Uterus (tissue), 4 donors: Measurements from ENCODE around the gene TRPV3. TPM values are rescaled to one million over a fixed set of nuclear protein-coding genes. Genes with fewer than 3 reads are reported as not detected.
"Not testable (repeated sequence)": the region's sequence is repeated elsewhere in the genome, so short reads cannot be mapped to it uniquely, and the experiment has no call there.

ENCODE experiments used
- DNase-seq, 2 donors: peaks; one replicate each; pipeline ENCODE4 v3.0.0-alpha.2; 2019 to 2020
- H3K27ac ChIP-seq, 2 donors: fragments of 200-600 bp; sonication (generic); 1 replicate in 1 of 2; 2 replicates in 1 of 2; pipeline ENCODE4 v1.5.1; 2016 to 2018
- H3K27me3 ChIP-seq, 2 donors: fragments of 200-600 bp; sonication (generic); one replicate each; pipeline ENCODE4 v1.5.1; 2018 to 2019; ENCODE audit warnings: control low read depth in 1 of 2
- H3K36me3 ChIP-seq, 2 donors: fragments of 200-600 bp; sonication (generic); one replicate each; pipeline ENCODE4 v1.5.1; 2019; ENCODE audit warnings: control low read depth in 1 of 2
- H3K4me1 ChIP-seq, 2 donors: fragments of 200-600 bp; sonication (generic); one replicate each; pipeline ENCODE4 v1.5.1; 2018 to 2019; ENCODE audit warnings: control low read depth in 1 of 2
- H3K4me3 ChIP-seq, 2 donors: fragments of 200-600 bp; sonication (generic); 1 replicate in 1 of 2; 2 replicates in 1 of 2; pipeline ENCODE4 v1.5.1; 2018 to 2019; ENCODE audit warnings: mild to moderate bottlenecking in 1 of 2
- H3K9me3 ChIP-seq, 2 donors: fragments of 200-600 bp; sonication (generic); one replicate each; pipeline ENCODE4 v1.5.1; 2019; ENCODE audit warnings: control low read depth in 1 of 2
- POLR2A ChIP-seq, 2 donors: fragments of 450-650 bp; IDR thresholded peaks; one replicate each; pipeline ENCODE4 v1.6.1; 2016; ENCODE audit warnings: antibody characterized with exemption in 2 of 2, mild to moderate bottlenecking in 1 of 2, moderate library complexity in 1 of 2
- intact Hi-C: fragments of 100-400 bp; cut with DNase I; formaldehyde crosslinking; loops from one replicate; pipeline ENCODE4 v1.15.1; 2023; ENCODE audit warnings: low total_unique reads
- total RNA-seq, 4 donors: library from RNA; depleted of rRNA in 3 of 4; stranded (reverse); fragments of >200 nt in 3 of 4; gene quantifications; one replicate each; pipeline versions ENCODE4 v1.1.0 to v1.2.4, GENCODE V29; 2014 to 2023
- TF ChIP-seq, protein P1 (sequence below), 4 experiments: fragments of 200-600 bp in 2 of 4; fragments of 450-650 bp in 2 of 4; sonication (generic) in 2 of 4; IDR thresholded peaks; one replicate each; pipeline ENCODE4 v1.5.1; 2016 to 2019; ENCODE audit warnings: antibody characterized with exemption in 4 of 4, mild to moderate bottlenecking in 2 of 4, moderate library complexity in 1 of 4
- donor health status: DM: yes; HTN: yes; CAD: no.

Gene TRPV3
- total RNA-seq, 4 donors from 2014 or later = 0.88 to 1.5 TPM; not detected in 2

DNA sequence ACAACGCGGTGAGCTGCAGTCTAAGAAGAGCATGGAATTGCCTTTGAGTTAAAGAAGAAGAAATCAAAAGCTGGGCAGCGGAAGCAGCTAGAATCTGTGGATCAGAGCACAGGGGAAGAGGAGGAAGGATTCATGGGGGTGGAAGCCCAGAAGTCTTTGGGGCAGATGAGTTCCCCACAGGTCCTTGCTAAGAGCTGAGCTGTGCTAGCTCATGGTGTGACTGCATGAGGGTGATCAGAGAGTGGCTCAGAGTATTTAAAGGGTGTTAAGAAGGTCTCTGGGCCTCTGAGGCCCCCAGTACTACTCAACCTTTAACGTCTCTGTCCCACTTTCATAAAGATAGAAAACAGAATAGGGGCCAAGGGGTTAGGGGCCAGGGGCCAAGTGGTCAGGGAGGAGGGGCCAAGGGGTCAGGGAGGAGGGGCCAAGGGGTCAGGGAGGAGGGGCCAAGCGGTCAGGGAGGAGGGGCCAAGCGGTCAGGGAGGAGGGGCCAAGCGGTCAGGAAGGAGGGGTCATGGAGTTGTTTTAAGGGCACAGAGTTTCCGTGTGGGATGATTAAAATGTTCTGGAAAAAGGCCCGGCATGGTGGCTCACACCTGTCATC, 12.0 kb upstream of the TRPV3 start:
- TF ChIP-seq, protein P1, sequence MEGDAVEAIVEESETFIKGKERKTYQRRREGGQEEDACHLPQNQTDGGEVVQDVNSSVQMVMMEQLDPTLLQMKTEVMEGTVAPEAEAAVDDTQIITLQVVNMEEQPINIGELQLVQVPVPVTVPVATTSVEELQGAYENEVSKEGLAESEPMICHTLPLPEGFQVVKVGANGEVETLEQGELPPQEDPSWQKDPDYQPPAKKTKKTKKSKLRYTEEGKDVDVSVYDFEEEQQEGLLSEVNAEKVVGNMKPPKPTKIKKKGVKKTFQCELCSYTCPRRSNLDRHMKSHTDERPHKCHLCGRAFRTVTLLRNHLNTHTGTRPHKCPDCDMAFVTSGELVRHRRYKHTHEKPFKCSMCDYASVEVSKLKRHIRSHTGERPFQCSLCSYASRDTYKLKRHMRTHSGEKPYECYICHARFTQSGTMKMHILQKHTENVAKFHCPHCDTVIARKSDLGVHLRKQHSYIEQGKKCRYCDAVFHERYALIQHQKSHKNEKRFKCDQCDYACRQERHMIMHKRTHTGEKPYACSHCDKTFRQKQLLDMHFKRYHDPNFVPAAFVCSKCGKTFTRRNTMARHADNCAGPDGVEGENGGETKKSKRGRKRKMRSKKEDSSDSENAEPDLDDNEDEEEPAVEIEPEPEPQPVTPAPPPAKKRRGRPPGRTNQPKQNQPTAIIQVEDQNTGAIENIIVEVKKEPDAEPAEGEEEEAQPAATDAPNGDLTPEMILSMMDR (IDR thresholded peaks at IDR 0.05) = no peak
- TF ChIP-seq POLR2A (IDR thresholded peaks at IDR 0.05) = no peak
- no peaks in the 10 kb centered on the region for H3K9me3 ChIP-seq
- no peak for DNase-seq
- no peak overlapping the region for H3K4me3 ChIP-seq
- no peaks in the 10 kb centered on the region for H3K27me3 ChIP-seq
- intact Hi-C loops = no loop called here
- no peak overlapping the region for H3K27ac ChIP-seq
- no peaks in the 10 kb centered on the region for H3K36me3 ChIP-seq
- no peaks in the 10 kb centered on the region for H3K4me1 ChIP-seq

DNA sequence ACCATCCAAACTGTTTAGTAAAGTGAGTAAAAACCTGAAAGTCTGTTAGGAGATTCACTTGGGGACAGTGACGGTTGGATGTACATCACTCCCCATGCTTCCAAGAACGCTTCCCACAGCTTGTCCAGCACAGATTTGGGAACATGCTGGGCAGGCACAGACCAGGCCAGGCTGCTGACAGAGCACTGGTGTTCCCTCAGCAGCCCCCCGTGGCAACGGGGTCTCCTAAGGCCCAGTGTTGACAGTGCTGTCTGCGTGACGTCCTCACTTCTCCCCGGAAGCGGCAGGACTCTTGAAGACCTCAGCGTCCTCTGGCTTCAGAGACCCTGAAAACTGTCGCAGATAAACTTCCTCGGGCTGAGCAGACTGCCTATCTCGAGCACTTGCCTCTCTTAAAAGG, 8.9 kb upstream of the TRPV3 start:
- Histone ChIP-seq H3K27ac (no peak overlapping the region), H3K4me1 (no peaks in the 10 kb centered on the region), H3K27me3 (no peaks in the 10 kb centered on the region), H3K4me3 (no peak overlapping the region), H3K9me3 (no peaks in the 10 kb centered on the region), H3K36me3 (no peaks in the 10 kb centered on the region)
- DNase-seq = no peak
- intact Hi-C loops = no loop called here
- TF ChIP-seq, protein P1 (IDR thresholded peaks at IDR 0.05) = no peak
- no peak for TF ChIP-seq POLR2A (IDR thresholded peaks at IDR 0.05)

DNA sequence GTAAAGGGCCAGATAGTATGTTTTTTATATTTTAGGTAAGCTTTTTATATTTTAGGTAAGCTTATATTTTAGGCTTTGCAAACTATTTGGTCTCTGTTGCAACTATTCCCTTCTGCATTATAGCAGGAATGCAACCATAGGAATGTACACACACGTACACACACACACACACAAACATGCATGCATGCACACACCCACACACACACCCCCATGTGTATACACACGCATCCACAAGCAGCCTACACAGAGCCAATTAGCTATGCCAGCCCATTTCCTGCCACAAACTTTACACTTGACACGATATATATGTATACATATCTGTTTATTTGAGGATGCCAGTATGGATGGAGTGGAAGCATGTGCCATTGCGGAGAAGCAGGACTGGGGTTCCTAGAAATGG, 7.5 kb upstream of the TRPV3 start:
- no peaks in the 10 kb centered on the region for H3K27me3 ChIP-seq
- no peak for TF ChIP-seq POLR2A (IDR thresholded peaks at IDR 0.05)
- TF ChIP-seq, protein P1 (IDR thresholded peaks at IDR 0.05) = no peak
- H3K27ac ChIP-seq = no peak overlapping the region
- H3K9me3 ChIP-seq = no peaks in the 10 kb centered on the region
- intact Hi-C loops = no loop called here
- no peaks in the 10 kb centered on the region for H3K36me3 ChIP-seq
- H3K4me3 ChIP-seq = no peak overlapping the region
- no peak for DNase-seq
- H3K4me1 ChIP-seq = no peaks in the 10 kb centered on the region

DNA sequence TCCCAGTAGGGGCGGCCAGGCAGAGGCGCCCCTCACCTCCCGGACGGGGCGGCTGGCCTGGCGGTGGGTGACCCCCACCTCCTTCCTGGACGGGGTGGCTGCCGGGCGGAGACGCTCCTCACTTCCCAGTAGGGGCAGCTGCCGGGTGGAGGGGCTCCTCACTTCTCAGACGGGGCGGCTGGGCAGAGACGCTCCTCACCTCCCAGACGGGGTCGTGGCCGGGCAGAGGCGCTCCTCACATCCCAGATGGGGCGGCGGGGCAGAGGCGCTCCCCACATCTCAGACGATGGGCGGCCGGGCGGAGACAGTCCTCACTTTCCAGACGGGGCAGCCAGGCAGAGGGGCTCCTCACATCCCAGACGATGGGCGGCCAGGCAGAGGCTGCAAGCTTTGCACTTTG, 6.6 kb upstream of the TRPV3 start:
- H3K27ac ChIP-seq, H3K27me3 ChIP-seq, intact Hi-C loops, H3K4me1 ChIP-seq, DNase-seq, H3K4me3 ChIP-seq, H3K9me3 ChIP-seq, H3K36me3 ChIP-seq: not testable (repeated sequence)

DNA sequence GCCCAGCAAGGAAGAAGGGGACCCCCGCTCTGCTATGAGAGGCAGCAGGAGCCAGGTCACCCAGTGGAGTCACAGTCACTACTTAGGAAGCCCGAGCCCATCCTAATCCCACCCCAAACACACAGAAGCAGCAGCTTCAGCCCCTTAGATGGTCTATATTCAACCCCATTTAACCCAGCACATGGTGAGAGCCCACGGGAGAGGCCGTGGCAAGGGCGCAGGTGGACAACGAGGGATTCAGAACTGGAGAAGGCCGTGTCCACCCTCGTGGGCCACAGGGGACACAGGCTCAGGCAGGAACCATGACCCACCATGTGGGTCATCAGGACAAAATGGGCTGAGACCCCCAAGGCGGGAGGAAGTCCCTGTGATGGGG, 1.6 kb upstream of the TRPV3 start:
- no peaks in the 10 kb centered on the region for H3K4me1 ChIP-seq
- H3K27me3 ChIP-seq = no peaks in the 10 kb centered on the region
- no peak for DNase-seq
- H3K4me3 ChIP-seq = no peak overlapping the region
- intact Hi-C loops = no loop called here
- no peaks in the 10 kb centered on the region for H3K9me3 ChIP-seq
- TF ChIP-seq, protein P1 (IDR thresholded peaks at IDR 0.05) = no peak
- no peak for TF ChIP-seq POLR2A (IDR thresholded peaks at IDR 0.05)
- H3K27ac ChIP-seq = no peak overlapping the region
- no peaks in the 10 kb centered on the region for H3K36me3 ChIP-seq
